Dermis microvascular lymphatic vessel endothelial cell (primary cell): ENCODE data around the gene PDSS1. TPM values are rescaled to one million over a fixed set of nuclear protein-coding genes. Genes with fewer than 3 reads are reported as not detected.
A peak's percentile ranks its signal among the peaks of the same experiment; 100 is the strongest.
"Not testable (repeated sequence)": the region's sequence is repeated elsewhere in the genome, so short reads cannot be mapped to it uniquely, and the experiment has no call there.

Experiments
- DNase-seq, 2 donors: peaks; one replicate each; pipeline versions ENCODE4 v3.0.0 to v3.0.0-alpha.2; 2010; ENCODE audit warnings: low read depth in 2 of 2
- total RNA-seq: library from RNA; depleted of rRNA; stranded (reverse); fragments of >200 nt; gene quantifications from 2 replicates; pipeline ENCODE4 v1.2.1, GENCODE V29; 2014

PDSS1 gene
- total RNA-seq, 1 donor from 2014 or later: 4.9 TPM

- DNase-seq: no peak
Measured at GRCh38 chr10:26739071-26739631, 41.6 kb downstream of the PDSS1 start.

GRCh38 chr10:26741368-26741767 lies 43.9 kb downstream of the PDSS1 start:
- DNase-seq: no peak

- no peak for DNase-seq
Measured at GRCh38 chr10:26743091-26743490, 45.6 kb downstream of the PDSS1 start.

- DNase-seq: no peak
Measured at GRCh38 chr10:26743841-26744240, 46.3 kb downstream of the PDSS1 start.

- no peak for DNase-seq
Measured at GRCh38 chr10:26746061-26746460, 48.6 kb downstream of the PDSS1 start.

- DNase-seq: peak in 1 of 2 donors; percentile 36
Measured at GRCh38 chr10:26755443-26755903, 58.0 kb downstream of the PDSS1 start.

- DNase-seq: no peak
Measured at GRCh38 chr10:26759008-26759407, 61.5 kb downstream of the PDSS1 start.

- DNase-seq: no peak
Measured at GRCh38 chr10:26765549-26765948, 68.0 kb downstream of the PDSS1 start.

- DNase-seq: no peak
Measured at GRCh38 chr10:26770069-26770468, 72.6 kb downstream of the PDSS1 start.

- no peak for DNase-seq
Measured at GRCh38 chr10:26773633-26774032, 76.1 kb downstream of the PDSS1 start.

- no peak for DNase-seq
Measured at GRCh38 chr10:26776258-26776657, 78.8 kb downstream of the PDSS1 start.

- no peak for DNase-seq
Measured at GRCh38 chr10:26777686-26778085, 80.2 kb downstream of the PDSS1 start.

GRCh38 chr10:26779176-26779860 lies 81.8 kb downstream of the PDSS1 start:
- DNase-seq: no peak

GRCh38 chr10:26780106-26780792 lies 82.7 kb downstream of the PDSS1 start:
- no peak for DNase-seq

- DNase-seq: peak in 1 of 2 donors; percentile 38
Measured at GRCh38 chr10:26780793-26781601, 83.5 kb downstream of the PDSS1 start.

GRCh38 chr10:26781797-26782196 lies 84.3 kb downstream of the PDSS1 start:
- no peak for DNase-seq

GRCh38 chr10:26787362-26787761 lies 89.9 kb downstream of the PDSS1 start:
- DNase-seq: no peak

GRCh38 chr10:26789779-26790178 lies 92.3 kb downstream of the PDSS1 start:
- not testable (repeated sequence) for DNase-seq

GRCh38 chr10:26790221-26790995 lies 92.9 kb downstream of the PDSS1 start:
- DNase-seq: no peak

GRCh38 chr10:26792758-26793495 lies 95.4 kb downstream of the PDSS1 start:
- DNase-seq: no peak
